ENCODE results near the gene MT1E. TPM values are rescaled to one million over a fixed set of nuclear protein-coding genes. Genes with fewer than 3 reads are reported as not detected.
"Not testable (repeated sequence)": the region's sequence is repeated elsewhere in the genome, so short reads cannot be mapped to it uniquely, and the experiment has no call there.

The MT1E gene
- total RNA-seq: 10 to 100 TPM in 3 of 8 experiments, 1 to 10 TPM in 5; 1.1 to 96.8 (median 4.4) TPM

DNA sequence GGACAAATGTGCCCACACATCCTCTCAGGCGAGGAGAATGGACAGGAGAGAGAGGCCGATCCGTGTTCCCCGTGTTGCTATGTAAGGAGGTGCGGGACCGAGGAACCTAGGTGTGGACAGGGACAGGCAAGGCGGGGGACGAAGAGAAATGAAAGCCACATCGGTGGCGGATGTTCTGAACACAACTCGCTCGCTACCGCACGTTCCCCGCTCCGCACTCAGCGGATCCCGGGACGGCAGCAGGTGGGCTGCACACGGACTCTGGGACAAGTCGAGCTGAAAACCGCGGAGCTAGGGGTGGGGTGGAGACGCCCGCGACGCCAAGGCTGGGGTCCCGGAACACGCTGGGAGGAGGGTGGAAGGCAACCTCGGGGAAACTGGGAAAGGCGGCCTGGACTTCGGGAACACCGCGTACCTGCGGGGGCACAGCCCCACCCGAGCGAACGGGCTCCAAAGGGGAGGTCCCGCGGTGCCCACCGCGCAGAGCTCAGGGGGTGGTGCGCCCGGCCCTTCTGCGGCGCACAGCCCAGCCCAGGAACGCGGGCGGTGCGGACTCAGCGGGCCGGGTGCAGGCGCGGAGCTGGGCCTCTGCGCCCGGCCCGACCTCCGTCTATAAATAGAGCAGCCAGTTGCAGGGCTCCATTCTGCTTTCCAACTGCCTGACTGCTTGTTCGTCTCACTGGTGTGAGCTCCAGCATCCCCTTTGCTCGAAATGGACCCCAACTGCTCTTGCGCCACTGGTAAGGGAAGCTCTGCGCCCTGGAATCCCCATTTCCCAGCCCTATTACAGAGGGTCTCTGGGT is at the start of gene MT1E:
Gene MT1E, plus strand, starts transcription at position 642 of the 803 bp plus-strand sequence. Its CDS starts 71 bp downstream, at position 713.
- in situ Hi-C loops (cut with MboI; ENCODE audit: low pct_unique_long_range_greater_than_20kb in 2 of 9, low sequenced_read_pairs in 9 of 9, unreplicated experiment in 9 of 9): no loop called here
- peak; percentile 83 to 97 (median 96) for ATAC-seq (replicated peaks in 6 of 8)
- 0 to 45% (median 9%) methylated on average over 1 to 34 of the region's 62 CpGs; no CpG with 5 or more reads in 2 of the 10 experiments for WGBS, 10 experiments
- H3K4me1 ChIP-seq (replicated peaks in 1 of 2): peaks cover 0 to 2% of the 10 kb centered on the region in 2 donors
- peak within 1 kb of the TSS; percentile 9 to 37 (median 14) for H3K4me3 ChIP-seq
- no peak within 1 kb of the TSS for H3K27ac ChIP-seq

DNA sequence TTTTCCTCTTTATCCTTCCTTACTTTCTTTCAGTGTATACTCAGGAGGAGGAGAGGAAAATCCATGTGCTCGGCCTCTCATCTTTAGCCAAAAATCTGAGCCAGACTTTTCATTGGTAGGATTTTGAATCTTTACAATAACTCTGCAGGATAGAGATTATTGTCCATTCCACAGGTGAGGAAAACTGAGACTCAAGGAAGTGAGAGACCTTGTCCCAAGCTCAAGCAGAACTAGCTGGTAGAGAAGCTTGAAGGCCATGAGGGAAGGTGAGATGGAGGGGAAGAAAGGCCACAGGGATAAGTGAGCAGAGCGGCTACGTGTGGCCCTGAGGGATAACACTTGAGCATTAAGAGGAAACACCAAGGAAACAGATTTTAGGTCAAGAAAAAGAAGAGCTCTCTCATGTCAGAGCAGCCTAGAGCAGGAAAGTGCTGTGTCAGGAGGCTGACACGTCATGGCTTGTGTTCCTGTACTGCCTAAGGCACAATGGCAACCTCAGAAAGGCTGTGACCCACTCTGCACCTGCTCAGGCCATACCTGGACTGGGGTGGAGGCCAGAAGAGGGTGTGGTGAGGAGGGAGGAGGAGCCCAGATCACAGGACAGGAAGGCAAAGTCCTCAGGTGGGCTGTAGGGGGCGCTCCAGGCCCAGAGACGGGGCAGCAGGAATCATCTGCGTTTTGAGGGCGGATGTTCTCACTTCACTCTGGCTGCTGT is 48.8 kb upstream of the MT1E start:
- H3K4me1 ChIP-seq (replicated peaks in 1 of 2): no peaks in the 10 kb centered on the region
- peak in 4 of 8 experiments; percentile 17 to 99 (median 98) for ATAC-seq (replicated peaks in 6 of 8)
- in situ Hi-C loops (cut with MboI; ENCODE audit: low pct_unique_long_range_greater_than_20kb in 2 of 9, low sequenced_read_pairs in 9 of 9, unreplicated experiment in 9 of 9): loop anchor here in 1 of 9 experiments (10.0 kb wide), 1 partner anchor 118 kb away; no protein-coding TSS in a partner anchor

DNA sequence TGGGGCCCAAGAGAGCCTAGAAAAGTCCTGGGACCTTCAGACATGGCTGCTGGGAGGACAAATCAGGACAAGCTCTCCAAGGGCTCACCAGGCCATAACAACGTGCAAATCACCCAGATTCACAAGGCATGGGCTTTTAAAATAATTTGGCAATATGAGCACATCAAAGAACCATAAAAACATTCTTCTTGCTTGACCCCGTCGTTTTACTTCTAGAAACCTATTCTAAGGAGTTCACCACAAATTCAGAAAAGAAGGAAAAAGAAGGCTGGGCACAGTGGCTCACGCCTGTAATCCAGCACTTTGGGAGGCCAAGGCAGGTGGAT is 48.3 kb upstream of the MT1E start:
- H3K4me3 ChIP-seq: no peak overlapping the region
- no peaks in the 10 kb centered on the region for H3K4me1 ChIP-seq (replicated peaks in 1 of 2)
- ATAC-seq (replicated peaks in 6 of 8): no peak
- 53 to 100% (median 89%) methylated on average over 1 to 4 of the region's 4 CpGs; no CpG with 5 or more reads in 2 of the 10 experiments for WGBS, 10 experiments
- H3K27ac ChIP-seq: no peak overlapping the region
- in situ Hi-C loops (cut with MboI; ENCODE audit: low pct_unique_long_range_greater_than_20kb in 2 of 9, low sequenced_read_pairs in 9 of 9, unreplicated experiment in 9 of 9): loop anchor here in 1 of 9 experiments (10.0 kb wide), 1 partner anchor 118 kb away; no protein-coding TSS in a partner anchor

More for the DNA sequence above, 48.8 kb upstream of the MT1E start:
- no peak overlapping the region for H3K4me3 ChIP-seq
- H3K27ac ChIP-seq: no peak overlapping the region
- 15 to 83% (median 49%) methylated on average over 1 to 8 of the region's 8 CpGs; no CpG with 5 or more reads in 1 of the 10 experiments for WGBS, 10 experiments

DNA sequence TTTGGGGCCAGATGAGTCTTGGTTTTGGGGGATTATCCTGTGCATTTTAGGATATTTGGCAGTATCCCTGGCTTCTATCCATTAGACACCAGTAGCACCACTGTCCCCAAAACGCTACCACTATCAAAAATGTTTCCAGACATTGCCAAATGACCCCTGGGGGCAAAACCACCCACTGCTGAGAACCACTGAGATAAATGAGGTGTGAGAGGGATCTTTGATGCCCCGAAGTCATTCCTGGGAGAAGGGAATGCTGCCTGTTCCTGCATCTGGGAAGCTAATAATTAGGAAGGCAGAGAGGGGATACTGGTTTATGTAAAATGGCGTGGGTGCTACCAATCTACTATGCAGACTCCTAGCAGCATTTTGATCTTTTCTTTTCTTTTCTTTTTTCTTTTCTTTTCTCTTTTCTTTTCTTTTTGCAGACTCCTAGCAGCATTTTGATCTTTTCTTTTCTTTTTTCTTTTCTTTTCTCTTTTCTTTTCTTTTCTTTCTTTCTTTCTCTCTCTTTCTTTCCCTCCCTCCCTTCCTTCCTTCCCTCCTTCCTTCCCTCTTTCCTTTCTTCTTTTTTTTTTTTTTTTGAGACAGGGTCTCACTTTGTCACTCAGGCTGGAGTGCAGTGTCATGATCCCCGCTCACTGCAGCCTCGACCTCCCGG is 45.1 kb upstream of the MT1E start:
- ATAC-seq (replicated peaks in 6 of 8): no peak
- Histone ChIP-seq H3K4me1 (replicated peaks in 1 of 2) (no peaks in the 10 kb centered on the region), H3K4me3 (no peak overlapping the region), H3K27ac (no peak overlapping the region)
- in situ Hi-C loops (cut with MboI; ENCODE audit: low pct_unique_long_range_greater_than_20kb in 2 of 9, low sequenced_read_pairs in 9 of 9, unreplicated experiment in 9 of 9): no loop called here
- WGBS, 10 experiments: 28 to 80% (median 62%) methylated on average over 1 to 6 of the region's 6 CpGs; no CpG with 5 or more reads in 1 of the 10 experiments

DNA sequence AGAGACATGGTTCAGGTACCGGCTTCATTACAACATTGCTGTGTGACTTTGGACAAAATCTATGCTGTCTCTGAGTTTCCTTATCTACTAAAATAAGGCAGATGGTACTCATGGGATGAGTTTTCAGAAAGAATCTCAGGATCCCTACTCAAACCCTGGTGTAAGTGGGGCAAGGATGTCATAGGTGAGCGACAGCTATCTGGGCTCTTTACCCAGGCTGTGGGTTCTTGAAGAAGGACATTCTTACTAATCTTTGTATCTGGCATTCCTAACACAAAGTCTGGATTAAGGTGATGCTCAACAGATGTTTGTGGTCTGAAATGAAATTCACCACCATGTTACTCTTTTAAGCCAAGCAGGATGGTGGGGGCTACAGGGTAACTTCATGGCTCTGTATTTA is 42.7 kb upstream of the MT1E start:
- WGBS, 10 experiments: 86 to 100% (median 100%) methylated on average over 1 of the region's 2 CpGs; no CpG with 5 or more reads in 4 of the 10 experiments
- ATAC-seq (replicated peaks in 6 of 8); H3K4me3 ChIP-seq; H3K27ac ChIP-seq; in situ Hi-C loops (cut with MboI; ENCODE audit: low pct_unique_long_range_greater_than_20kb in 2 of 9, low sequenced_read_pairs in 9 of 9, unreplicated experiment in 9 of 9); H3K4me1 ChIP-seq (replicated peaks in 1 of 2): not testable (repeated sequence)

DNA sequence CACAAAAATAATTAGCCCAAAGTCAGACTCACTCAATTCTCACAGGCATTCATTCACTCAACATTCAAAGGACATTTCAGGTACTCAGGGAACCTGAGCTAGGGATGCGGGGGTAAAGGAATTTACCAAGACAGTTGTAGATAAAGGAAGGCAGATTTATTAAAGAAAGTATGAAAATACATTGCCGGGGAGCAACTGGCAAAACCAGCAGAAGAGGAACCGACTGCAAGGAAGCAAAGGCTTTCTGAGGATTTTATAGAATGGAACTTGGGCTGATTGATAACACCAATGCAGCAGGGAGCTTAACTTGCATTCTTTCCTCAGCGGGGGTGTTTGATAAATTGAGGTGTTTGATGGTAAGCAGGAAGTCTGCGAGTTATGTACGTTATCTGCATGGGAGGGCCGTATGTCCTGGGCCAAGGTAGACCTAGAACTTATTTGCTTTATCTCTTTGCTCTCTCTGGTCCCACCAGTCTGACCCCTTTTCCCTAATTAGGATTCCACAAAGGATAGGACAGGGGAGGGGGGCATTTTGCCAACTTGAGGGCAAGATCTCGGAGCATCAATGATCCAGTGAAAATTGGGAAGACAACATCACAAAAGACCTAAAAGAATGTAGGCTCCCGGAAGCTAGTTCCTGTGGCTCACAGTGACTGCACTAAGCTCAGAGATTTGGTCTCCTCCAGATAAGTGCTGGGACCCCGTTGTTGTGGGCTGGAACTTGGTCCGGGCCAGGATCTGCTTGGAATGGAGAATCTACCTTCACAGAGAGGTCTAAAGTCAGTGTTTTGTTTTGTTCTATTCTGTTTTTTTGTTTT is 42.0 kb upstream of the MT1E start:
- ATAC-seq (replicated peaks in 6 of 8): no peak
- in situ Hi-C loops (cut with MboI; ENCODE audit: low pct_unique_long_range_greater_than_20kb in 2 of 9, low sequenced_read_pairs in 9 of 9, unreplicated experiment in 9 of 9): no loop called here
- no peak overlapping the region for H3K4me3 ChIP-seq
- no peak overlapping the region for H3K27ac ChIP-seq
- WGBS, 10 experiments: 34 to 83% (median 72%) methylated on average over 3 to 7 of the region's 11 CpGs; no CpG with 5 or more reads in 2 of the 10 experiments
- no peaks in the 10 kb centered on the region for H3K4me1 ChIP-seq (replicated peaks in 1 of 2)

DNA sequence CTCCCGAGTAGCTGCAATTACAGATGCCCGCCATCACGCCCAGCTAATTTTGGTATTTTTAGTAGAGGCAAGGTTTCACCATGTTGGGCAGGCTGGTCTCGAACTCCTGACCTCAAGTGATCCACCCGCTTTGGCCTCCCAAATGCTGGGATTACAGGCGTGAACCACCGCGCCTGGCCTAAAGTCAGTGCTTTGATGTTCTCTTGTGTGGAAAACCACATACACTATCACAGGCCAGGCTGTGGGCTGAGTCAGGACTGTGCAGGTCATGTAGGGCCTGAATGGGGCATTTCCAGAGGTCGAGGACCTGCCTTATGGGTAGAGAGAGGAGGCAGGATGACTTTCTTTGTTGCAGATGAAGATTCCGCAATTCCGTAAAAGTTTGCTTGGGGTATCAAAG is 41.3 kb upstream of the MT1E start:
- Histone ChIP-seq H3K4me3 (no peak overlapping the region), H3K27ac (no peak overlapping the region), H3K4me1 (replicated peaks in 1 of 2) (no peaks in the 10 kb centered on the region)
- ATAC-seq (replicated peaks in 6 of 8): no peak
- 0 to 100% (median 89%) methylated on average over 1 to 9 of the region's 11 CpGs; no CpG with 5 or more reads in 3 of the 10 experiments for WGBS, 10 experiments
- in situ Hi-C loops (cut with MboI; ENCODE audit: low pct_unique_long_range_greater_than_20kb in 2 of 9, low sequenced_read_pairs in 9 of 9, unreplicated experiment in 9 of 9): no loop called here

DNA sequence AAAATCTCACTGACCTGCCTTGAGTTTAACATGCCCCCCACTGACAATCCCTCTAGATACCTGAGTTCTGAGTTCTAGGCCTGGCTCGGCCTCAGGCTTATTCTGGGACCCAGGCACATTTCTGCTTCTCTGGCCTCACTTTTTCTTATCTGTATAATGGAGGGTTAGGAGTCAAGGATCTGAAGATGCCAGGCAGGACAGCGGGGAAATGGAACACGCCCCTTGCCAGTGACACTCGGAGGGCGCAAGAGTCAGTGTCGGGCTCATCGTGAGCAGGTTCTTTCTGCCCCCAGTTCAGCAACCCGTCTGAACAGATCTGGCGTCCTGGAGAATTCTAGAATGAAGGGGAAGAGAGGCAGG is 36.8 kb upstream of the MT1E start:
- WGBS, 10 experiments: 7 to 54% (median 35%) methylated on average over 3 to 7 of the region's 9 CpGs; no CpG with 5 or more reads in 5 of the 10 experiments
- H3K4me3 ChIP-seq: peak overlapping the region; percentile 26 to 59 (median 47)
- H3K4me1 ChIP-seq (replicated peaks in 1 of 2): no peaks in the 10 kb centered on the region
- in situ Hi-C loops (cut with MboI; ENCODE audit: low pct_unique_long_range_greater_than_20kb in 2 of 9, low sequenced_read_pairs in 9 of 9, unreplicated experiment in 9 of 9): no loop called here
- ATAC-seq (replicated peaks in 6 of 8): no peak
- no peak overlapping the region for H3K27ac ChIP-seq

DNA sequence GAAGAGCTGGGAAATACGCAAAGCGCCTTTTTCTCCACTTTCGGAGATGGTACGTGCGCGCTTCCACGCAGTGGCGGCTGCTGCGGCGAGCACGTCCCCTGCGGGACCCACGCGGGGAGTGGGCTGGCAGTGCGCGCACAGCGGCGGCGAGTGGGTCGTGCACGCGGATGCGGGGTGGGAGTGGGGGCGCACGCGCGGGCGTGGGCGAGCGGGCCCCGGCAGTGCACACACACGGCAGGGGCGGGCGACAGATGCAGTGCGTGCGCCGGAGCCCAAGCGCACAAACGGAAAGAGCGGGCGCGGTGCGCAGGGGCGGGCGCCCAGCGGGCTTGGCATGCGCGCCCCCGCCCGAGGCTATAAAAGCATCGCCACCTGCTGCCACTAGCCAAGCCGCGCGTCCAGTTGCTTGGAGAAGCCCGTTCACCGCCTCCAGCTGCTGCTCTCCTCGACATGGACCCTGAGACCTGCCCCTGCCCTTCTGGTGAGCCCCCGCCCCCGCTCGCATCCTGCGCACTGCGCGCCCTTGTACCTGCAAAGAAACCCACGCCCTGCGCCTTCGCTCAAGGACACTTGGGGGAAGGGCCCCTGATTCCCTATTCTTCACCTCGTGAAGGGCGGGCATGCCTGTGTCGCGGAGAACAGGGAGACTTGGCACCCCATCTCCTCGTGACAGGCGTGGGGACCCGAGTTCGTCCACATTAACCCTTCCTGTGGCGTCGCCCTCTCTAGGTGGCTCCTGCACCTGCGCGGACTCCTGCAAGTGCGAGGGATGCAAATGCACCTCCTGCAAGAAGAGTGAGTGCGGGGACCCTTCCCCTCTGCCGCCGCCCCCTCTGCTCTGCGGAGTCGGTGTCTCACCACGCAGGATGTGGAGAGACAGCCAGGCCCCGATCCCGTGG is 36.2 kb upstream of the MT1E start, which contains the start of gene MT3:
Gene MT3, plus strand, starts transcription at position 388 of the 899 bp plus-strand sequence. Its CDS starts 63 bp downstream, at position 451.
- in situ Hi-C loops (cut with MboI; ENCODE audit: low pct_unique_long_range_greater_than_20kb in 2 of 9, low sequenced_read_pairs in 9 of 9, unreplicated experiment in 9 of 9): no loop called here
- Histone ChIP-seq H3K27ac (no peak within 1 kb of the TSS), H3K4me1 (replicated peaks in 1 of 2) (no peaks in the 10 kb centered on the region), H3K4me3 (peak within 1 kb of the TSS; percentile 26 to 59 (median 47))
- peak; percentile 40 to 93 (median 88) for ATAC-seq (replicated peaks in 6 of 8)
- 0 to 17% (median 2%) methylated on average over 1 to 38 of the region's 87 CpGs; no CpG with 5 or more reads in 6 of the 10 experiments for WGBS, 10 experiments

DNA sequence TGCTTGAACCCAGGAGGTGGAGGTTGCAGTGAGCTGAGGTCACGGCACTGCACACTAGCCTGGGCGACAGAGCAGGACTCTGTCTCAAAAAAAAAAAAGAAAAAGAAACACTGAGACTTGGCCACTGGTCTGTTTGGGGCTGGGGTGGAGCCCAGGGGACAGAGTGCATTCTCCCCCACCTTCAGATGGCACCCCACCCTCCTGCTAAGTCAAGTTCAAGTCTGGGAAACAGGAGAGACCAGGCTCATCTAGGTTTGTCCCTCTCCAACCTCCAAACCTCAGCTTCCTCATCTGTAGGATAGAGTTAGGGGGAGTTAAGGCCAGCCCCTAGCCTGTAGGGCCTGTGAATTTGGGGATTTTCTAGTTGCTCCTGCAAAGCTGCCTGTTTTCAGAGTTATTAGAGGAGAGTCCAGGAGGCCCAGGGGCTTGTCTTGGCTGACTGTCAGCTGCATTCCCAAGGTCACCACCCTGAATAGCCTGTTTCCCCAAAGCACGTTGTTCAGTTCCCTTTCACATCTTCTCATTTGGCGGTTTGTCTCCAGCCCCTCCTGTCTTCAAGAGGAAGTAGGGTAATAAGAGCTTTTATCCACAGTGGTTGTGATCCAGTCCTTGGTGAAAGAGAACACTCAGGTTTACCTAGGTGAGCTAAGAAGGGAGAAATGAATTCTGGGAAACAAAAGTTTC is 34.1 kb upstream of the MT1E start:
- no peak overlapping the region for H3K4me3 ChIP-seq
- in situ Hi-C loops (cut with MboI; ENCODE audit: low pct_unique_long_range_greater_than_20kb in 2 of 9, low sequenced_read_pairs in 9 of 9, unreplicated experiment in 9 of 9): no loop called here
- no peak overlapping the region for H3K27ac ChIP-seq
- H3K4me1 ChIP-seq (replicated peaks in 1 of 2): no peaks in the 10 kb centered on the region
- 20 to 100% (median 50%) methylated on average over 1 to 4 of the region's 4 CpGs; no CpG with 5 or more reads in 1 of the 10 experiments for WGBS, 10 experiments
- ATAC-seq (replicated peaks in 6 of 8): no peak
